T47D (cell line): ENCODE data around the gene RSF1.

Experiments
- DNase-seq, 2 experiments: peaks; one replicate each; pipeline versions ENCODE4 v3.0.0 to v3.0.0-alpha.2; 2011 to 2012; ENCODE audit warnings: low read depth in 1 of 2, low spot score in 1 of 2
- JUND ChIP-seq: IDR thresholded peaks from 2 replicates; pipeline ENCODE4 v1.6.1; 2012; ENCODE audit warnings: low read depth
- in situ Hi-C: cut with HindIII; loops from 2 replicates; pipeline ENCODE4 v1.10.0; 2016; ENCODE audit warnings: low sequenced_read_pairs, low pct_unique_long_range_greater_than_20kb

Gene RSF1

GRCh38 chr11:77821349-77821851, 878 bp upstream of the RSF1 start:
- in situ Hi-C loops: no loop called here

DNA sequence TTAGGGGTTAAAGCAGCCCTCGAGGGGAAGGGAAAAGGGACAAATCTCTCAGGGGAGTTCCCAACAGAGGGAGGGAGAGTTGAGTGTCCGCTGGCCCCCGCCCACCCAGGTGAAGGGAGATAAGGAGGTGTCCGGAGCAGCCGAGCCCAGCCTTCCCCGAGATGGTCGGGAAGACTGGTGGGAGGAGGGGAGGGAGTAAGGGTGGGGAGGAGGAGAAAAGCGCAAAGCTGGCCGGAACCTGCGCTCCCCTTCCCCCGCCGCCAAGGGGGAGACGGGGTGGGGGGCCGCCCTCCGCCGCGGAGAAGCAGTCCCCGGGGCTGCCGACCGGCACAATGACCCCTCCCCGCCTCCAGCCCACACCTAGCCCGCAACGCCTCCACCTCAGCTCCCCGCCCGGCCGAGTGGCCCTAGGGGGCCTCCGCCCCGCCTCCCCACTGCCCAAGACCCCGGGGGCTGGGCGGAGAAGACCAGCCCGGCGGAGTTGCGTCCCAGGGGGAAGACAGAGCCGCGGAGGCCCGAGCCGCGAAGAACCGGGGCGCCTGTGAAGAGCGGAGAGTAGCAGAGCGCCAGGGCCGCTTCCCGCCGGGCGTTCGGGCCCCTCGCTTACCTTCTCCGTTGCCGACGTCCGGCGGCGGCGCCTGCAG, 479 bp downstream of the RSF1 start:
- no peak for TF ChIP-seq JUND
- DNase-seq: peak in 1 of 2 experiments; percentile 25
- in situ Hi-C loops: no loop called here

More at GRCh38 chr11:77821349-77821851, 878 bp upstream of the RSF1 start:
- TF ChIP-seq JUND: no peak
- DNase-seq: peak; percentile 11 to 43

- peak; percentile 72 to 87 for DNase-seq
- in situ Hi-C loops: no loop called here
- TF ChIP-seq JUND: no peak
These were observed 1.1 kb downstream of the RSF1 start for GRCh38 chr11:77819411-77819920.

DNA sequence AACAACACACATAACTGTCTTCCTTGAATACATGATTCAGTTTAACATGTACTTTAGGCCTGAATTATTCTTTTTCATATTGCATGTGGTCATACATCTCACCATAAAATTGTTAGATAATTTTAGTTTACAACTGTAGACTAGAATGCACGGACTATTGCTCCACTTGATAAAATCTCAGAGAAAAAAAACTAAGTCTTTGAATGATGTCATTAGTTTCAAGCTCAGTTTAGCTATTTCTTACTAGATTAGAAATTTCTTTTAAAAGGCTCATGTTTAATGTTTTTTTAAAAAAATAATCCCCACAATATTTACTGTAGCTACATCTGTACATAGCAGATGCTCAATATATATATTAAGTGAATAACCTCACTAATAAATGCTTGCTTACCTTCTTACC, 5.1 kb downstream of the RSF1 start:
- in situ Hi-C loops: no loop called here
- DNase-seq: no peak
- no peak for TF ChIP-seq JUND

- in situ Hi-C loops: no loop called here
- no peak for DNase-seq
- TF ChIP-seq JUND: no peak
These were observed 5.7 kb downstream of the RSF1 start for GRCh38 chr11:77814848-77815247.

GRCh38 chr11:77813256-77813655, 7.3 kb downstream of the RSF1 start:
- in situ Hi-C loops: no loop called here
- DNase-seq: no peak
- TF ChIP-seq JUND: no peak

GRCh38 chr11:77806993-77807392, 13.5 kb downstream of the RSF1 start:
- no peak for TF ChIP-seq JUND
- no peak for DNase-seq
- in situ Hi-C loops: no loop called here

DNA sequence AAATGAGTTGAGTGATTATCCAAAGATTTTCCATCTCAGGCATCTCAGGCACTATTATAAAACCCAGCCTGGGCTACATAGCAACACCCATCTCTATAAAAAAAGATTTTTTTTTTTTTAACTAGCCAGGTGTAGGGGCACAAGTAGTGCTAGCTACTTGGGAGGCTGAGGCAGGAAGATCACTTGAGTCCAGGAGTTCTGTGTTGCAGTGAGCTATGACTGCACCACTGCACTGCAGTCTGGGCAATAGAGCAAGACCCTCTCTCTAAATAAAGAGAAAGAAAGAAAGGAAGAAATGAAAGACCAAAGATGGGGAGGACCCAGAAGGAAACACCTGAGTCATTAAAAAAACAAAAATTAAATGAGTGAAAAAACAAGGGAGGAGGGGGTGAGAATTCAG, 14.1 kb downstream of the RSF1 start:
- no peak for TF ChIP-seq JUND
- DNase-seq: no peak
- in situ Hi-C loops: no loop called here

DNA sequence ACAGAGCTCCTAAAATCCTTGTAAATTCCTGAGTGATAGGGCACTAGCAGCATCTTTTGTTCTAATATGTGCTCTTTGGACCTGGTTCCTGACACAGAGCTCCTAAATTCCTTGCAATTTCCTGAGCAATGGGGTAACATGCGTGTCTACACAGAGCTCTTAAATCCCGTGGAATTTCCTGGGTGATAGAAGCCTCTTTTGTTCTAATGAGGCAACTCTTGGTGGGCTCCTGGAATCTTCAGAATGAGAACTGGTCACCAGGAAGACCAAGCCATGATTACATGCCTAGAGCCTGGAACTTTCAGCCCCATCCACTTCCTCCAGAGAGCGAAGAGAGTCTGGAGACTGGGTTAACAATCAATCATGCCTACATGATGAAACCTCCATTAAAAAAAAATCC, 19.0 kb downstream of the RSF1 start:
- no peak for DNase-seq
- TF ChIP-seq JUND: no peak
- in situ Hi-C loops: no loop called here

- in situ Hi-C loops: no loop called here
- no peak for TF ChIP-seq JUND
These were observed 20.1 kb downstream of the RSF1 start for GRCh38 chr11:77800449-77800848.

GRCh38 chr11:77799338-77799737, 21.2 kb downstream of the RSF1 start:
- in situ Hi-C loops: no loop called here
- DNase-seq: no peak
- TF ChIP-seq JUND: no peak

More at GRCh38 chr11:77800449-77800848, 20.1 kb downstream of the RSF1 start:
- DNase-seq: no peak

GRCh38 chr11:77793972-77794371, 26.6 kb downstream of the RSF1 start:
- TF ChIP-seq JUND: no peak
- DNase-seq: no peak
- in situ Hi-C loops: no loop called here

DNA sequence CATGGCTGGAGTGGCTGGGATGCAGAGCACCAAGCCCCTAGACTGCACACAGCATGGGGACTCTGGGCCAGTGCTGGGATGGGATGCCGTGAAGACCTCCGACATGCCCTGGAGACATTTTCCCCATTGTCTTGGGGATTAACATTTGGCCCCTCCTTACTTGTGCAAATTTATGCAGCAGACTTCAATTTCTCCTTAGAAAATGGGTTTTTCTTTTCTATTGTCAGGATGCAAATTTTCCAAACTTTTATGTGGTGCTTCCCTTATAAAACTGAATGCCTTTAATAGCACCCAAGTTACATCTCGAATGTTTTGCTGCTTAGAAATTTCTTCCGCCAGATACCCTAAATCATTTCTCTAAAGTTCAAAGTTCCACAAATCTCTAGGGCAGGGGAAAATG, 29.2 kb downstream of the RSF1 start:
- in situ Hi-C loops: no loop called here
- no peak for TF ChIP-seq JUND
- DNase-seq: no peak

- in situ Hi-C loops: no loop called here
- no peak for TF ChIP-seq JUND
- no peak for DNase-seq
These were observed 30.6 kb downstream of the RSF1 start for GRCh38 chr11:77789731-77790476.
